PC-3 (cell line): ENCODE data around the gene EDIL3. TPM values are rescaled to one million over a fixed set of nuclear protein-coding genes. Genes with fewer than 3 reads are reported as not detected.

Experiments
- ATAC-seq: fragments of 200-7000 bp; cut with Tn5 transposase; 2 replicates; pipeline ENCODE4 v1.9.1; 2020; ENCODE audit warnings: mild to moderate bottlenecking, moderate library complexity
- BruUV-seq: library from RNA; stranded (reverse); fragments of 400-500 nt; replicated peaks from 2 replicates; lab custom pipeline; 2021; lab: Mats Ljungman, UMichigan
- CTCF ChIA-PET: fragments of 300-600 bp; sonication (Branson Sonifier 250); formaldehyde crosslinking; loops from one replicate; lab custom pipeline; 2022; ENCODE audit warnings: antibody characterized with exemption; lab: Charles Lee
- POLR2A ChIA-PET: fragments of 300-600 bp; sonication (Branson Sonifier 250); formaldehyde crosslinking; loops from one replicate; lab custom pipeline; 2022; ENCODE audit warnings: antibody characterized with exemption; ENCODE audit not compliant: unreplicated experiment; lab: Charles Lee
- DNase-seq: peaks from one replicate; pipeline ENCODE4 v3.0.0-alpha.2; 2015
- H2AFZ ChIP-seq: fragments of 300-600 bp; sonication (generic); 2 replicates; pipeline ENCODE4 v1.6.0; 2016; ENCODE audit warnings: antibody characterized with exemption, low read length
- H3F3A ChIP-seq: fragments of 300-600 bp; sonication (generic); one replicate; pipeline ENCODE4 v1.6.0; 2017; ENCODE audit warnings: antibody characterized with exemption, low read length, control low read depth, mild to moderate bottlenecking; ENCODE audit not compliant: unreplicated experiment
- H3K27ac ChIP-seq: fragments of 300-600 bp; sonication (generic); 2 replicates; pipeline ENCODE4 v1.5.1; 2016; ENCODE audit warnings: mild to moderate bottlenecking, low read length
- H3K27me3 ChIP-seq: fragments of 300-600 bp; sonication (generic); 2 replicates; pipeline ENCODE4 v1.6.1; 2016; ENCODE audit warnings: low read length, mixed read lengths
- H3K36me3 ChIP-seq: fragments of 300-600 bp; sonication (generic); 2 replicates; pipeline ENCODE4 v1.6.1; 2016; ENCODE audit warnings: low read depth, mixed run types, low read length, mixed read lengths
- H3K4me1 ChIP-seq: fragments of 300-600 bp; sonication (generic); 2 replicates; pipeline ENCODE4 v1.5.1; 2016; ENCODE audit warnings: low read length; ENCODE audit not compliant: insufficient read depth
- H3K4me2 ChIP-seq: fragments of 300-600 bp; sonication (generic); 2 replicates; pipeline ENCODE4 v1.6.0; 2016; ENCODE audit warnings: low read length
- H3K4me3 ChIP-seq: fragments of 300-600 bp; sonication (generic); 2 replicates; pipeline ENCODE4 v1.5.1; 2016; ENCODE audit warnings: mild to moderate bottlenecking, low read length, mixed read lengths
- H3K79me2 ChIP-seq: fragments of 300-600 bp; sonication (generic); 2 replicates; pipeline ENCODE4 v1.6.1; 2017; ENCODE audit warnings: low read length, mixed read lengths
- H3K9ac ChIP-seq: fragments of 300-600 bp; sonication (generic); 2 replicates; pipeline ENCODE4 v1.6.0; 2016; ENCODE audit warnings: mild to moderate bottlenecking, low read length
- H3K9me2 ChIP-seq: fragments of 300-600 bp; sonication (generic); replicated peaks from 2 replicates; pipeline ENCODE4 v1.6.1; 2016; ENCODE audit warnings: mixed run types, low read length, mixed read lengths
- H3K9me3 ChIP-seq: fragments of 300-600 bp; sonication (generic); 2 replicates; pipeline ENCODE4 v1.6.1; 2016; ENCODE audit warnings: low read length, mixed read lengths
- H4K20me1 ChIP-seq: fragments of 300-600 bp; sonication (generic); 2 replicates; pipeline ENCODE4 v1.6.1; 2016; ENCODE audit warnings: low read length, mixed read lengths
- EZH2 ChIP-seq: fragments of 300-600 bp; sonication (generic); IDR thresholded peaks from one replicate; pipeline ENCODE4 v1.6.1; 2017; ENCODE audit warnings: antibody characterized with exemption, mild to moderate bottlenecking, low read length; ENCODE audit not compliant: unreplicated experiment
- EZH2phosphoT487 ChIP-seq: fragments of 300-600 bp; sonication (generic); IDR thresholded peaks from 2 replicates; pipeline ENCODE4 v1.6.1; 2018; ENCODE audit warnings: mild to moderate bottlenecking, antibody characterized with exemption, low read length, borderline replicate concordance
- intact Hi-C: fragments of 100-400 bp; cut with micrococcal nuclease; formaldehyde crosslinking; loops from 2 replicates; pipeline ENCODE4 v1.9.0; 2023
- total RNA-seq: library from RNA; depleted of rRNA; stranded (reverse); fragments of >200 nt; gene quantifications from 2 replicates; pipeline ENCODE4 v1.2.3, GENCODE V29; 2014
- TF ChIP-seq, protein P1 (sequence below): fragments of 300-600 bp; sonication (generic); conservative IDR thresholded peaks from 2 replicates; pipeline ENCODE4 v1.5.1; 2017; ENCODE audit warnings: antibody characterized with exemption, low read depth, mild to moderate bottlenecking, low read length

EDIL3 gene
- total RNA-seq, 1 experiment from 2014 or later = 13.8 TPM

DNA sequence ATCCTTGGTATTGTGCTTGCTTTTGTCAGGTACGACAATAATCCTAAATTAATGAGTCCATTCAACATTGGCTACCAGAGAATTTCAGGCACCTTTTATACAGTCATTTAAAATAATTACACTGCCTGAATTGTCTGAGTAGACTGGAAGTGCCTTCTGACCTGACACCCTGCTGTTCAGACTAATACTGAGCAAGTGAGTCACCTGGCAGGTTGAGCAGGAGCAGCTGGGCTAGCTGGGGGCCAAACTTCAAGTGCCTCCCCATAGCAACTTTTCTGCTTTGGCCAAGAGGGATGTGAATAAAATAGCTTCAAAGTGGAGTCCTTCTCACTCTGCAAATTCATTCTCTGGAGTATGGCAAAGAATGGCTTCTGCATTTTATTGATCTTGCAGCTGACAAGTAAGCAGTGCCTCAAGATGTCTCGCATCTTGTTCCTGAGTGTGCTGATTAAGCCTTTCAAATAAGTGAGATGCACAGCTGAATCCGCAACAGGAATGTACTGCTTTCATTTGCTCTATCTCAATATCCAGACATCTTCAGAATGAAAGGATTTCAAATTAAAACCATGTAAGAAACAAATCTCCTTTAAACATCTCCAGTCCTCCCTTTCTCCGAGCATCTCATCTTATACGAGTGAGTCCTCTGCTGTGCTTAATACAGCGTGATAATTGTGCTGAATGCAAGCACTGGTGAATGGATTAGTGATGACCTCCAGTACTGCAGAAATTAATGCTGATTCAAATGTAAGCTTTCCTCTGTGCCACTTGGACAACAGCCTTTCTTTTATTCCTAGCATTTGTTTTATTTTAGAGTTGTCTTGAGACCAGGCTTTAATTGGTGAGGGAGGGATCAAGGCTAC lies 271.2 kb downstream of the EDIL3 start:
- no peaks in the 10 kb centered on the region for H3K79me2 ChIP-seq
- no peaks in the 10 kb centered on the region for H3K27me3 ChIP-seq
- no peak for DNase-seq
- H3K9me3 ChIP-seq = no peaks in the 10 kb centered on the region
- ATAC-seq = peak; percentile 43; the same call in 1 of the 2 replicates
- TF ChIP-seq, protein P1, sequence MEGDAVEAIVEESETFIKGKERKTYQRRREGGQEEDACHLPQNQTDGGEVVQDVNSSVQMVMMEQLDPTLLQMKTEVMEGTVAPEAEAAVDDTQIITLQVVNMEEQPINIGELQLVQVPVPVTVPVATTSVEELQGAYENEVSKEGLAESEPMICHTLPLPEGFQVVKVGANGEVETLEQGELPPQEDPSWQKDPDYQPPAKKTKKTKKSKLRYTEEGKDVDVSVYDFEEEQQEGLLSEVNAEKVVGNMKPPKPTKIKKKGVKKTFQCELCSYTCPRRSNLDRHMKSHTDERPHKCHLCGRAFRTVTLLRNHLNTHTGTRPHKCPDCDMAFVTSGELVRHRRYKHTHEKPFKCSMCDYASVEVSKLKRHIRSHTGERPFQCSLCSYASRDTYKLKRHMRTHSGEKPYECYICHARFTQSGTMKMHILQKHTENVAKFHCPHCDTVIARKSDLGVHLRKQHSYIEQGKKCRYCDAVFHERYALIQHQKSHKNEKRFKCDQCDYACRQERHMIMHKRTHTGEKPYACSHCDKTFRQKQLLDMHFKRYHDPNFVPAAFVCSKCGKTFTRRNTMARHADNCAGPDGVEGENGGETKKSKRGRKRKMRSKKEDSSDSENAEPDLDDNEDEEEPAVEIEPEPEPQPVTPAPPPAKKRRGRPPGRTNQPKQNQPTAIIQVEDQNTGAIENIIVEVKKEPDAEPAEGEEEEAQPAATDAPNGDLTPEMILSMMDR = no peak
- no peak for TF ChIP-seq EZH2phosphoT487
- TF ChIP-seq EZH2 = no peak
- H2AFZ ChIP-seq = no peak overlapping the region
- H3K9ac ChIP-seq = no peak overlapping the region
- no peaks in the 10 kb centered on the region for H3F3A ChIP-seq
- no peak overlapping the region for H3K27ac ChIP-seq
- no TSS peak for BruUV-seq
- H4K20me1 ChIP-seq = no peaks in the 10 kb centered on the region
- H3K4me1 ChIP-seq = peaks cover 21% of the 10 kb centered on the region
- H3K4me2 ChIP-seq = no peak overlapping the region
- no peak overlapping the region for H3K4me3 ChIP-seq
- no peaks in the 10 kb centered on the region for H3K36me3 ChIP-seq
- ChIA-PET CTCF (no interaction called here), POLR2A (no interaction called here)
- intact Hi-C loops = loop anchor here (10.0 kb wide), 1 partner anchor 389 kb away; the partner anchor contains the start of gene HAPLN1
- no peaks in the 10 kb centered on the region for H3K9me2 ChIP-seq

DNA sequence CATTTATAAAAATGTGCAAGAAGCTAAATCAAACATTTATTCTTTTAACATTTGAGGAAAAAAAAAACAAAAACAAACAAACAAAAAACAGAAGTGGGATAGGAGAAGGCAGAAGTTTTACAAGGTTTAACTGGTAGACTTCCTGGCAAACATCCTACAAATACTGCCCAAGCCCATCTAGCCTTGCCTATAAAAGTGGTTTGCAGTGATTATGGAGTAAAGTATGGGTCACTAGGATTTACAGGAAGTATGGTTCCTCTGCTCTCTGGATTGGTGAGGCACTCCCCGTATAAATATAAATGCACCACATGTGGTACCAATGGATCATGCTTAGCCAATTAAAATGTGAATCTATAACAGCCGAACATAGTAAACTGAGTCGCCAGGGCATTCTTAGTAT lies 291.9 kb downstream of the EDIL3 start:
- BruUV-seq = no TSS peak
- ChIA-PET CTCF (no interaction called here), POLR2A (no interaction called here)
- intact Hi-C loops = loop anchor here (5.0 kb wide), 1 partner anchor 75 kb away; no protein-coding TSS in a partner anchor
- H3K9me3 ChIP-seq = no peaks in the 10 kb centered on the region
- H3K27me3 ChIP-seq = no peaks in the 10 kb centered on the region
- no peak overlapping the region for H3K4me2 ChIP-seq
- H4K20me1 ChIP-seq = no peaks in the 10 kb centered on the region
- no peaks in the 10 kb centered on the region for H3K36me3 ChIP-seq
- H3F3A ChIP-seq = no peaks in the 10 kb centered on the region
- H3K9me2 ChIP-seq = no peaks in the 10 kb centered on the region
- H3K9ac ChIP-seq = no peak overlapping the region
- H3K4me1 ChIP-seq = peaks cover 21% of the 10 kb centered on the region
- peak; percentile 57 for DNase-seq
- TF ChIP-seq, protein P1 = no peak
- TF ChIP-seq EZH2 (no peak), EZH2phosphoT487 (no peak)
- no peak overlapping the region for H2AFZ ChIP-seq
- peak overlapping the region; percentile 27 for H3K27ac ChIP-seq
- ATAC-seq = peak; percentile 88
- no peak overlapping the region for H3K4me3 ChIP-seq
- no peaks in the 10 kb centered on the region for H3K79me2 ChIP-seq
